ENCODE measurements around the gene LRRK2.

- TF ChIP-seq POLR2AphosphoS5 (IDR thresholded peaks at IDR 0.05; ENCODE audit: low read depth, low read length), result no peak
- TF ChIP-seq, protein P1, sequence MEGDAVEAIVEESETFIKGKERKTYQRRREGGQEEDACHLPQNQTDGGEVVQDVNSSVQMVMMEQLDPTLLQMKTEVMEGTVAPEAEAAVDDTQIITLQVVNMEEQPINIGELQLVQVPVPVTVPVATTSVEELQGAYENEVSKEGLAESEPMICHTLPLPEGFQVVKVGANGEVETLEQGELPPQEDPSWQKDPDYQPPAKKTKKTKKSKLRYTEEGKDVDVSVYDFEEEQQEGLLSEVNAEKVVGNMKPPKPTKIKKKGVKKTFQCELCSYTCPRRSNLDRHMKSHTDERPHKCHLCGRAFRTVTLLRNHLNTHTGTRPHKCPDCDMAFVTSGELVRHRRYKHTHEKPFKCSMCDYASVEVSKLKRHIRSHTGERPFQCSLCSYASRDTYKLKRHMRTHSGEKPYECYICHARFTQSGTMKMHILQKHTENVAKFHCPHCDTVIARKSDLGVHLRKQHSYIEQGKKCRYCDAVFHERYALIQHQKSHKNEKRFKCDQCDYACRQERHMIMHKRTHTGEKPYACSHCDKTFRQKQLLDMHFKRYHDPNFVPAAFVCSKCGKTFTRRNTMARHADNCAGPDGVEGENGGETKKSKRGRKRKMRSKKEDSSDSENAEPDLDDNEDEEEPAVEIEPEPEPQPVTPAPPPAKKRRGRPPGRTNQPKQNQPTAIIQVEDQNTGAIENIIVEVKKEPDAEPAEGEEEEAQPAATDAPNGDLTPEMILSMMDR (IDR thresholded peaks at IDR 0.05), result no peak
- no peak for TF ChIP-seq SIN3A (IDR thresholded peaks at IDR 0.05; ENCODE audit: borderline replicate concordance, insufficient read depth, low read depth, low read length)
- TF ChIP-seq, protein P2, sequence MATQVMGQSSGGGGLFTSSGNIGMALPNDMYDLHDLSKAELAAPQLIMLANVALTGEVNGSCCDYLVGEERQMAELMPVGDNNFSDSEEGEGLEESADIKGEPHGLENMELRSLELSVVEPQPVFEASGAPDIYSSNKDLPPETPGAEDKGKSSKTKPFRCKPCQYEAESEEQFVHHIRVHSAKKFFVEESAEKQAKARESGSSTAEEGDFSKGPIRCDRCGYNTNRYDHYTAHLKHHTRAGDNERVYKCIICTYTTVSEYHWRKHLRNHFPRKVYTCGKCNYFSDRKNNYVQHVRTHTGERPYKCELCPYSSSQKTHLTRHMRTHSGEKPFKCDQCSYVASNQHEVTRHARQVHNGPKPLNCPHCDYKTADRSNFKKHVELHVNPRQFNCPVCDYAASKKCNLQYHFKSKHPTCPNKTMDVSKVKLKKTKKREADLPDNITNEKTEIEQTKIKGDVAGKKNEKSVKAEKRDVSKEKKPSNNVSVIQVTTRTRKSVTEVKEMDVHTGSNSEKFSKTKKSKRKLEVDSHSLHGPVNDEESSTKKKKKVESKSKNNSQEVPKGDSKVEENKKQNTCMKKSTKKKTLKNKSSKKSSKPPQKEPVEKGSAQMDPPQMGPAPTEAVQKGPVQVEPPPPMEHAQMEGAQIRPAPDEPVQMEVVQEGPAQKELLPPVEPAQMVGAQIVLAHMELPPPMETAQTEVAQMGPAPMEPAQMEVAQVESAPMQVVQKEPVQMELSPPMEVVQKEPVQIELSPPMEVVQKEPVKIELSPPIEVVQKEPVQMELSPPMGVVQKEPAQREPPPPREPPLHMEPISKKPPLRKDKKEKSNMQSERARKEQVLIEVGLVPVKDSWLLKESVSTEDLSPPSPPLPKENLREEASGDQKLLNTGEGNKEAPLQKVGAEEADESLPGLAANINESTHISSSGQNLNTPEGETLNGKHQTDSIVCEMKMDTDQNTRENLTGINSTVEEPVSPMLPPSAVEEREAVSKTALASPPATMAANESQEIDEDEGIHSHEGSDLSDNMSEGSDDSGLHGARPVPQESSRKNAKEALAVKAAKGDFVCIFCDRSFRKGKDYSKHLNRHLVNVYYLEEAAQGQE (IDR thresholded peaks at IDR 0.05; ENCODE audit: insufficient read depth in 1 of 2, low read depth in 2 of 2, low read length in 1 of 2), result no peak
- TF ChIP-seq TCF7L2 (IDR thresholded peaks at IDR 0.05; ENCODE audit: low read depth, low read length), result no peak
Measured at GRCh38 chr12:40183715-40184114, 41.1 kb upstream of the LRRK2 start.
